SKM-1 (cell line): ENCODE measurements around the gene ARHGAP1.
A peak's percentile ranks its signal among the peaks of the same experiment; 100 is the strongest.

ENCODE experiments used
- DNase-seq: peaks from one replicate; lab custom pipeline; 2025; ENCODE audit not compliant: unreplicated experiment; lab: John Stamatoyannopoulos, UW

Gene ARHGAP1

GRCh38 chr11:46695345-46696211, 4.8 kb downstream of the ARHGAP1 start:
- no peak for DNase-seq

GRCh38 chr11:46694607-46695006, 5.8 kb downstream of the ARHGAP1 start:
- DNase-seq = no peak

- no peak for DNase-seq
These were observed 6.3 kb downstream of the ARHGAP1 start for GRCh38 chr11:46694072-46694471.

GRCh38 chr11:46693597-46694012, 6.8 kb downstream of the ARHGAP1 start:
- no peak for DNase-seq

GRCh38 chr11:46692450-46692849, 8.0 kb downstream of the ARHGAP1 start:
- DNase-seq = no peak

- DNase-seq = no peak
These were observed 9.7 kb downstream of the ARHGAP1 start for GRCh38 chr11:46690702-46691101.

GRCh38 chr11:46686886-46687795, 13.3 kb downstream of the ARHGAP1 start:
- DNase-seq = no peak

GRCh38 chr11:46684367-46684766, 16.1 kb downstream of the ARHGAP1 start:
- no peak for DNase-seq

GRCh38 chr11:46682773-46683752, 17.4 kb downstream of the ARHGAP1 start:
- no peak for DNase-seq

GRCh38 chr11:46681814-46682213, 18.6 kb downstream of the ARHGAP1 start:
- DNase-seq = no peak

- DNase-seq = no peak
These were observed 19.6 kb downstream of the ARHGAP1 start for GRCh38 chr11:46680815-46681214.

- DNase-seq = no peak
These were observed 20.2 kb downstream of the ARHGAP1 start for GRCh38 chr11:46680164-46680760.

- DNase-seq = no peak
These were observed 20.9 kb downstream of the ARHGAP1 start for GRCh38 chr11:46679241-46680163.

GRCh38 chr11:46678741-46679130, 21.7 kb downstream of the ARHGAP1 start:
- DNase-seq = no peak

GRCh38 chr11:46677991-46678740, 22.3 kb downstream of the ARHGAP1 start:
- no peak for DNase-seq

- DNase-seq = no peak
These were observed 23.2 kb downstream of the ARHGAP1 start for GRCh38 chr11:46677169-46677568.

GRCh38 chr11:46676436-46677158, 23.8 kb downstream of the ARHGAP1 start:
- DNase-seq = peak; percentile 67

- DNase-seq = no peak
These were observed 24.5 kb downstream of the ARHGAP1 start for GRCh38 chr11:46675949-46676348.
